LNCAP (cell line): ENCODE measurements around the gene BIRC3.

Experiments
- CTCF ChIP-seq: fragments of 450-650 bp; IDR thresholded peaks from 2 replicates; pipeline ENCODE4 v1.5.1; 2017; ENCODE audit warnings: mild to moderate bottlenecking

Gene BIRC3

DNA sequence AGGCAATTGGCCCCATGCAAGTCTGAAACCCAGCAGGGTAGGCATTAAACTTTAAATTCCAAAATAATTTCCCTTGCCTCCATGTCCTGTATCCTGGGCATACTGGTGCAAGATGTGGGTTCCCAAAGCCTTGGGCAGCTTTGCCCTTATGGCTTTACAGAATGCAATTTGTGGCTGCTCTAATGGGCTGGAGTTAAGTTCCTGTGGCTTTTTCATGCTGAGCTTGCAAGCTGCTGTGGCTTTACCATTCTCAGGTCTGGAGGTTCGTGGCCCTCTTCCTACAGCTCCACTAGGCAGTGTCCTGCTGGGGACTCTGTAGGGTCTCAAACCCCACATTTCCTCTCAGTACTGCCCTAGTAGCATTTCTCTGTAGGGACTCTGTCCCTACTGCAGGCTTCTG is 15.0 kb upstream of the BIRC3 start:
- no peak for TF ChIP-seq CTCF

DNA sequence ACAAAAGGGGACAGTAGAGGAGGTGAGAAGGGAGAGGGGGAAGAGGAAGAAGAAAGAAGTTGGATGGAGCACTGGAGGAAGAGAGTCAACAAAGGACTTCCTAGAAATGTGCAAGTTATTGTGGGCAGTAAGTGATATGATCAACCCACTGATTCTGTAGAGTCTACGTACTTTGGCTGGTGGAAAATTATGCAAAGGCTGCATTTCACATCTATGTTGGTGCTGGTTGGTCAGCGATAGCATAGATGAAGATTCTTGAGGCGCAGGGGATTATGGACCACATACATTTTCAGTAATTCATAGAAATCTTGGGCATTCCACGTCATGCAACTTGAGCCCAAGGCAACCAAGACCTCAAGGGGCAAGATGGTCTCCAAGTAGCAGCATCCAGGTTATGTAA is 12.6 kb upstream of the BIRC3 start:
- no peak for TF ChIP-seq CTCF

DNA sequence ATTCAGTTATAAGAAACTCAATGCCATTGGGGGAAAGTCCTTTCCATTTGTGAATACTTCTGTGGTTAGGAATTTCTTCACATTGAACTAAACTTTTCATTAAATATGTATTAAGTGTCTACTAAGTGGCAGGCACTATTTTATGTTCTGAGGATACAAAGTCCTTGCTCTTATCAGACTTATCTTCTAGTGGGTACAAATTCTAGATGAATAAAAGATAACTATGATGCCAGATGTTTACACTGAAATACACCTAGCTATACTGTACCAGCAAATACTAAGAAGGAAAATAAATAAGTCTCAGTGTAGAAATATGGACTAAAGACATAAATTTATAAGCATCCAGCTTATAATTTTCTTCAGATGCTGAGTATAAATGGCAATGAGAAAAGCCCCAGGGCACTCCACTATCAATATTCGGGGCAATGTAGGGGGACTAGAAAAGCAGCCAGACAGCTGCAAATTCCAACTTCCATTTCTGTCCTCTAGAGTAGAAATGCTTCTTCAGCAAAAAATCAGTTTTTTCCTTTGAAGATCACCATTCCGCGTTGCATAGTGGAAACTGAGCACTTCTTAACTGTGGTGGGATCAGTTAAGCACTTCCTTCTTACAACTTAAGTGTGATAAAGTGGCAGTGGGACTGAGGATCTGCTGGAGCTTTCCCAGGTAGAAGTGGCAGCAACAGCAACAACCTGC is 11.8 kb upstream of the BIRC3 start:
- TF ChIP-seq CTCF: no peak

- TF ChIP-seq CTCF: no peak
Measured at GRCh38 chr11:102306048-102306597, 11.2 kb upstream of the BIRC3 start.

GRCh38 chr11:102306817-102307726 is 10.2 kb upstream of the BIRC3 start:
- no peak for TF ChIP-seq CTCF

DNA sequence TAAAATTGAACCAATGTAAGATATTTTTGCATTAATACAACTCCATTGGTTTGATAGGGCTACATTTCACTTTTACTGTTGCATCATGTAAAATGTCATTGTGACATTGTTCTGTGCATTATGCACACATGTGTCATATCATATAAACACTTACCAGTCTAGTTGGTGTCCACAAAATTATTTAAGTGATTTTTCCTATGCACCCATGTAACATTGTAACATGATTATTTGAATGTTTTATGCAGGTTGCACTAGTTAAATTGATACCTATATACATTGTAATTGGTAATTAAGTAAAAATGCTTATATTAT is 9.6 kb upstream of the BIRC3 start:
- TF ChIP-seq CTCF: no peak

DNA sequence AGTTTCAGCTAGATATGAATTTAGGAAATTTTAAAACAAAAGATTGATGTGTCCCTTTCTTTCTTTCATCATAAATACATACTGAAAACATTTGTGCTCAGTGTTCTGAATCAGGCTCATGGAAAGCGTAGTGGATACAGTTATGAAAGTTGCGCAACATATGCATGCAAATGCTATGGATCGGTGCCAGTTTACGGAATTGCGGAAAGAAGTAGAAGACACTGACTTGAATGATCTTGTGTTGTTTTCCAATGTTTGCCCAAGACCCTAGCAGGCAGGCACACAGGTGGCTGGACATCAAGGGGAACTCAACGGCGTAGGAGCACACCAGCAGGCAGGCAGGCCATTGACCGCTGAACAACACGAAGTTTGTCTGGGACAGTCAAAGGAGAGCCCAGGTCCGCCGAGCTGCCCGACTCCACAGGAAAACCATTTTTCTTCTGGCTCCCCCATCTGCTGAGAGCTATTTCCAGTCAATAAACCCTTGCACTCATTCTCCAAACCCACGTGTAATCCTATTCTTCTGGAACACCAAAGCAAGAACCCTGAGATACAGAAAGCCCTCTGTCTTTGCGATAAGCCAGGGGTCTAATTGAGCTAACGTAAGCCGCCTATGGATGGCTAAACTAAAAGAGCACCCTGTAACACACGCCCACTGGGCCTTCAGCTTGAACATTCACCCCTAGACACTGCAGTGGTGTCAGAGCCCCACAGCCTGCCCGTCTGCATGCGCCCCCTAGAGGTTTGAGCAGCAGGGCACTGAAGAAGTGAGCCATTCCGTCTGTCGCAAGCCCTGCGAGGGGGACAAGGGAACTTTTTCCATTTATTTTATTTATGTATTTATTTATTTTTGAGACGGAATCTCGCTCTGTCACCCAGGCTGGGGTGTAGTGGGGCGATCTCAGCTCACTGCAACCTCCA is 7.4 kb upstream of the BIRC3 start:
- TF ChIP-seq CTCF: peak; percentile 24; the same call in 1 of the 2 replicates
